HG02981 (cell line): Measurements from ENCODE around the gene KXD1.
"Not testable (repeated sequence)": the region's sequence is repeated elsewhere in the genome, so short reads cannot be mapped to it uniquely, and the experiment has no call there.

Source experiments
- ATAC-seq: cut with Tn5 transposase; IDR thresholded peaks from one replicate; pipeline ENCODE4 v1.9.1; 2021; ENCODE audit warnings: mild to moderate bottlenecking, moderate library complexity; ENCODE audit not compliant: unreplicated experiment

Gene KXD1

GRCh38 chr19:18557411-18558201 is at the start of gene KXD1:
KXD1 (plus strand) TSS chr19:18557870; CDS start chr19:18562057, 4,187 bp downstream.
- ATAC-seq, result peak; percentile 94

- no peak for ATAC-seq
These were observed 49.1 kb upstream of the KXD1 start for GRCh38 chr19:18508585-18508984.

- ATAC-seq, result no peak
These were observed 47.5 kb upstream of the KXD1 start for GRCh38 chr19:18510216-18510615.

- no peak for ATAC-seq
These were observed 43.8 kb upstream of the KXD1 start for GRCh38 chr19:18513868-18514267.

GRCh38 chr19:18514800-18515682 is 42.6 kb upstream of the KXD1 start:
- ATAC-seq, result no peak

- ATAC-seq, result no peak
These were observed 41.7 kb upstream of the KXD1 start for GRCh38 chr19:18515959-18516358.

GRCh38 chr19:18517606-18518005 is 40.1 kb upstream of the KXD1 start:
- ATAC-seq, result no peak

GRCh38 chr19:18518639-18519038 is 39.0 kb upstream of the KXD1 start:
- ATAC-seq, result no peak

- no peak for ATAC-seq
These were observed 37.5 kb upstream of the KXD1 start for GRCh38 chr19:18519962-18520847.

- ATAC-seq, result no peak
These were observed 36.6 kb upstream of the KXD1 start for GRCh38 chr19:18520848-18521691.

GRCh38 chr19:18521692-18522123 is 36.0 kb upstream of the KXD1 start, which contains the start of gene ELL:
ELL (minus strand) TSS chr19:18522070; CDS start chr19:18522055, 15 bp downstream.
- peak; percentile 1 for ATAC-seq

- peak; percentile 80 for ATAC-seq
These were observed 35.4 kb upstream of the KXD1 start for GRCh38 chr19:18522124-18522861.

- not testable (repeated sequence) for ATAC-seq
These were observed 34.7 kb upstream of the KXD1 start for GRCh38 chr19:18522862-18523440.

- no peak for ATAC-seq
These were observed 33.8 kb upstream of the KXD1 start for GRCh38 chr19:18523841-18524240.

GRCh38 chr19:18526316-18526715 is 31.4 kb upstream of the KXD1 start:
- no peak for ATAC-seq

GRCh38 chr19:18529782-18530181 is 27.9 kb upstream of the KXD1 start:
- ATAC-seq, result no peak

GRCh38 chr19:18531485-18531884 is 26.2 kb upstream of the KXD1 start:
- ATAC-seq, result no peak

- no peak for ATAC-seq
These were observed 25.3 kb upstream of the KXD1 start for GRCh38 chr19:18532168-18532890.
